Measurements from ENCODE around the gene GLT8D2.

Gene GLT8D2

DNA sequence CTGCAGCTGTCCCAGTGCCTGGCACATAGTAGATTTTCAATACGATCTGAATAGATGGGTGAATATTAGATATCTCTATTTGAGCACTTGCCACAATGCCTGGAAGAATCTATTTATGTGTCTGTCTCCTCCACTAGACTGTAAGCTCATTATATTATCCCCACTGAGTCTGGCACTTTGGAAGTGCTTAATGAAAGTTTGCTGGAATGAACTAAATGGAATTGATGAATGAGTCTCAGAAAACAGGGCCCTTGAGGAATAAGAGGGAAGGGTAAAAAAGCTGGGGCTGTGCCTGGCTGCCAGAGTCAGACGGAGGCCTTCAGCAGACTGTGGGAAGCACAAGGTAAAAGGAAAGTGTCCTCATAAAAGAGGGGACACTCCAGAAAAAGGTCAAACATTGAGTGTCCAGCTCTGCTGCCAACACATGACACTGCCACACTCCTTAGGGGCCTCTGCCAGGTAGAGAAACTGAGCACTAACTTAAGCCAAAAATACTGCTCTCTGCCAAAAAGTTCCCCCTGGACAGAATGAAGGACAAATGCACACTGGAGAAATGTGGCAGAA, 39.3 kb downstream of the GLT8D2 start:
- no peak overlapping the region for H3K27ac ChIP-seq
- TF ChIP-seq ZFX (IDR thresholded peaks at IDR 0.05) = no peak
- TF ChIP-seq, protein P1, sequence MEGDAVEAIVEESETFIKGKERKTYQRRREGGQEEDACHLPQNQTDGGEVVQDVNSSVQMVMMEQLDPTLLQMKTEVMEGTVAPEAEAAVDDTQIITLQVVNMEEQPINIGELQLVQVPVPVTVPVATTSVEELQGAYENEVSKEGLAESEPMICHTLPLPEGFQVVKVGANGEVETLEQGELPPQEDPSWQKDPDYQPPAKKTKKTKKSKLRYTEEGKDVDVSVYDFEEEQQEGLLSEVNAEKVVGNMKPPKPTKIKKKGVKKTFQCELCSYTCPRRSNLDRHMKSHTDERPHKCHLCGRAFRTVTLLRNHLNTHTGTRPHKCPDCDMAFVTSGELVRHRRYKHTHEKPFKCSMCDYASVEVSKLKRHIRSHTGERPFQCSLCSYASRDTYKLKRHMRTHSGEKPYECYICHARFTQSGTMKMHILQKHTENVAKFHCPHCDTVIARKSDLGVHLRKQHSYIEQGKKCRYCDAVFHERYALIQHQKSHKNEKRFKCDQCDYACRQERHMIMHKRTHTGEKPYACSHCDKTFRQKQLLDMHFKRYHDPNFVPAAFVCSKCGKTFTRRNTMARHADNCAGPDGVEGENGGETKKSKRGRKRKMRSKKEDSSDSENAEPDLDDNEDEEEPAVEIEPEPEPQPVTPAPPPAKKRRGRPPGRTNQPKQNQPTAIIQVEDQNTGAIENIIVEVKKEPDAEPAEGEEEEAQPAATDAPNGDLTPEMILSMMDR (conservative IDR thresholded peaks at IDR 0.05) = no peak

DNA sequence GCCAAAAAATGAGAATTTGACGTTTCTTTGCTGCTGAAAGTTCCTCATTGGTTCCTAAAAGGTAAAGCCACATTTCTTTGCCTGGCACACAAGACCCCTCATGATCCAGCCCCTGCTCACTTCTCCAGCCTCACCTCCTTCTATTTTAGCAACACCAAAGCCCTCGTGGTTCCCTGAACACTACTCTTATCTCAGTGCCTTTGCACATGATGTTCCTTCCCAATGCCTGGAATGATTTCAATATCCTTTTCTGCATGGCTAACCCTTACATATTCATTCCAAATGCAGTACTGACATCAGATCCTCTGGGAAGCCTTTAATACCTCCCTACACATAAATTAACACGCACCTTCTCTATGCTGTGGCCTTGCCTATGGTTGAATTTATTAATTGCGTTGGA, 39.9 kb downstream of the GLT8D2 start:
- TF ChIP-seq, protein P1 (conservative IDR thresholded peaks at IDR 0.05) = no peak
- H3K27ac ChIP-seq = no peak overlapping the region

DNA sequence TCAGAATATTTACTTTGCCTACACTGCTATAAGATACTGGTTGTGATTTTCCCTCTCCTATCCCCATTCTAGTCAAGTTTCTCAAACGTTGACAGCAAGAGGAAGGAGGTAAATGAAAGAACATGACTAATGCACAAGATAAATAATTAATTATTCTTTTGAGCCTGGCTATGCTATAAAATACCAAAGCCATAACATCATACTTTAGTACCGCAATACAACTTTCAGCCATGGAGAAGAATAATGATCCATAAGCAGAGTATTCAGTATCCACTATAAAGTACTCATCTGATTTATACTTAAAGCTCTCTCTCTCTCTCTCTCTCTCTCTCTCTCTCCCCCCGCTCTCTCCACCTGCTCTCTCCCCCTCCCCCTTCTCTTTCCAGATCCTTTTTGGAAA, 43.1 kb downstream of the GLT8D2 start:
- TF ChIP-seq, protein P1 (conservative IDR thresholded peaks at IDR 0.05) = no peak
- TF ChIP-seq ZFX (IDR thresholded peaks at IDR 0.05) = no peak
- H3K27ac ChIP-seq = no peak overlapping the region

DNA sequence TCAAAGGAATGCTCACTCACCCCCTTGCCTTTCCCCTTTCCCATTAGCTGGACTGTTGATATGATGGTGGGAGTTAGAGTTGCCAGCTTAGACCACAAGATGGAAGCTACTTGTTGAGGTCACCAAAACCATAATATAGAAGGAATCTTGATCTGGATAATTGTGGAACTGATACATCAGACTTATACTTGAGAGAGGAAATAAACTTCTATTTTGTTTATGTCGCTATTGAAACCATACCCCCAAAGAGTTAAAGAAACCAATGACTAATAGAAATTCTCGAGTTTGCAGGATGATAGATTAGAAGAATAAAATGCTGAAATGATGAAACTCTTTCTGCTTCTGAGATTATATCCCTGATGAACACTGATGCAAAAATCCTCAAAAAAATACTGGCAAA, 46.4 kb downstream of the GLT8D2 start:
- no peak overlapping the region for H3K27ac ChIP-seq
- TF ChIP-seq, protein P1 (conservative IDR thresholded peaks at IDR 0.05) = no peak
- TF ChIP-seq ZFX (IDR thresholded peaks at IDR 0.05) = no peak

DNA sequence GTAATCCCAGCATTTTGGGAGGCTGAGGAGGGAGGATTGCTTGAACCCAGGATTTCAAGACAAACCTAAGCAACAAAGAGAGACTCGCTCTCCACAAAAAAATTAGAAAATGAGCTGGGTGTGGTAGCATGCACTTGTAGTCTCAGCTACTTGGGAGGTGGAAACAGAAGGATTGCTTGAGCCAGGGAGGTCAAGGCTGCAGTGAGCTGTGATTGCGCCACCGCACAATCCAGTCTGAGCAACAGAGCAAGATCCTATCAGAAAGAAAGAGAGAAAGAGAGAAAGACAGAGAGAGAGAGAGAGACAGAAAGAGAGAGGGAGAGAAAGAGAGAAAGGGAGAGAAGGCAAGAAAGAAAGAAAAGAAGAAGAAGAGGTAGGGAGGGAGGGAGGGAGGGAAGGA, 47.3 kb downstream of the GLT8D2 start:
- no peak overlapping the region for H3K27ac ChIP-seq
- TF ChIP-seq, protein P1 (conservative IDR thresholded peaks at IDR 0.05) = no peak
- TF ChIP-seq ZFX (IDR thresholded peaks at IDR 0.05) = no peak

DNA sequence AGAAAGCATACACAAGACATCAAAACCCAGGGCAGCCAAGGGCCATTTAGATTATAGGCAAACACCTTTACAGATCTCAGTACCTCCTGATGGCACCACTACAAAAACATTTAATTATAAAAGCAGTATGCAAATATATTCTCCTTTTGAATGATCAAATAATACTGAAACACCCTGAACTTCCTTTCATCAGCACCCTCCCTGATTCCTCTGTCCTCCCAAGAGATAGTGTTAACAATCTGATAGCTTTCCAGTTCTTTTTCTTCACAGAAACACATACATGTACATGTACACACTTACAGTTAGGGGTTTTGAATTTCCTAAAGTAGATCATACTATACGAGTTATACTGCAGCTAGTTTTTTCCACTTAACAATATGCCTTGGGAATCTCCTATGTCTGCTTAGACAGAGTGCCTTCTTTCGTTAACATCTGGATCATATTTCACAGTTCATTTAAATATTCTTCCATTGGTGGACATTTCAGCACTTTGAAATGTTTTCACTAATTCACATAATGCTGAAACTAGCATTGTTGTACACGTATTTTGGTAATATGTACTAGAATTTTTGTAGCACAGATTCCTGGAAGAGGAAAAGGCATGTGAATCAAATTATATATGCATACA, 49.1 kb downstream of the GLT8D2 start:
- H3K27ac ChIP-seq = no peak overlapping the region
- TF ChIP-seq, protein P1 (conservative IDR thresholded peaks at IDR 0.05) = no peak
- TF ChIP-seq ZFX (IDR thresholded peaks at IDR 0.05) = no peak

DNA sequence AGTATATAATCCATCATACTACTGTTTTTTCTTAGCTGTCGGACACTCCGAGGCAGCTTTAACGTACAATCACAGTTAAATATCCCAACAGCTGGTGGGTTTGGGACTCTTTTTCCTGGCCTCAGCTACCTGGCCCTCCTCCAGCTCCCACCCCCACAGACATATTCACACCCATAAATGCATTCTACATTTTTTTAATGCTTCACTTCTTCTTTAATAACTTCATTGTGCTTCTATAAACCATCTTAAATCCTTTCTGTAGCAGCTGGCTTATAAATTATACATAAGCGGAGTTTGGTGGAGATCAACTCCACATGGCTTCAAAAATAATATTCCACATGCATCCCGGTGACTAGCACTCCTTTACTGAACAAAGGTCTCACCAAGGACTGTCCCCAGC, 51.0 kb downstream of the GLT8D2 start:
- H3K27ac ChIP-seq = no peak overlapping the region
- TF ChIP-seq, protein P1 (conservative IDR thresholded peaks at IDR 0.05) = no peak
- no peak for TF ChIP-seq ZFX (IDR thresholded peaks at IDR 0.05)
